ENCODE results near the gene ZDHHC4. TPM values are rescaled to one million over a fixed set of nuclear protein-coding genes. Genes with fewer than 3 reads are reported as not detected.

The ZDHHC4 gene
- total RNA-seq, 4 donors from 2014 or later = 9.4 to 29.4 (median 23.0) TPM

GRCh38 chr7:6608794-6609193 is 31.5 kb downstream of the ZDHHC4 start:
- 91 to 92% methylated on average over 11 to 12 of the region's 12 CpGs for WGBS, 2 donors
- intact Hi-C loops (cut with DNase I) = no loop called here
- no peak for DNase-seq
- no peaks in the 10 kb centered on the region for H3K4me1 ChIP-seq
- no peak overlapping the region for H3K27ac ChIP-seq
- H3K27me3 ChIP-seq = peaks cover 0 to 5% (median 0%) of the 10 kb centered on the region in 4 donors
- no peak for TF ChIP-seq CTCF (IDR thresholded peaks at IDR 0.05)
- no peak for TF ChIP-seq POLR2A (IDR thresholded peaks at IDR 0.05)
- H3K9me3 ChIP-seq = no peaks in the 10 kb centered on the region
- H3K36me3 ChIP-seq = peaks cover 4 to 54% (median 18%) of the 10 kb centered on the region in 3 donors
- H3K4me3 ChIP-seq = no peak overlapping the region

- intact Hi-C loops (cut with DNase I) = no loop called here
- DNase-seq = no peak
- 60 to 65% methylated on average over 7 of the region's 7 CpGs for WGBS, 2 donors
- no peak for TF ChIP-seq CTCF (IDR thresholded peaks at IDR 0.05)
- TF ChIP-seq POLR2A (IDR thresholded peaks at IDR 0.05) = no peak
- peaks cover 0 to 29% (median 0%) of the 10 kb centered on the region in 4 donors for H3K27me3 ChIP-seq
- no peaks in the 10 kb centered on the region for H3K9me3 ChIP-seq
- H3K36me3 ChIP-seq = peaks cover 1 to 14% (median 5%) of the 10 kb centered on the region in 3 donors
- no peak overlapping the region for H3K4me3 ChIP-seq
- peaks cover 0 to 22% (median 8%) of the 10 kb centered on the region in 3 donors for H3K4me1 ChIP-seq
- no peak overlapping the region for H3K27ac ChIP-seq
Measured at GRCh38 chr7:6612819-6613218, 35.6 kb downstream of the ZDHHC4 start.

DNA sequence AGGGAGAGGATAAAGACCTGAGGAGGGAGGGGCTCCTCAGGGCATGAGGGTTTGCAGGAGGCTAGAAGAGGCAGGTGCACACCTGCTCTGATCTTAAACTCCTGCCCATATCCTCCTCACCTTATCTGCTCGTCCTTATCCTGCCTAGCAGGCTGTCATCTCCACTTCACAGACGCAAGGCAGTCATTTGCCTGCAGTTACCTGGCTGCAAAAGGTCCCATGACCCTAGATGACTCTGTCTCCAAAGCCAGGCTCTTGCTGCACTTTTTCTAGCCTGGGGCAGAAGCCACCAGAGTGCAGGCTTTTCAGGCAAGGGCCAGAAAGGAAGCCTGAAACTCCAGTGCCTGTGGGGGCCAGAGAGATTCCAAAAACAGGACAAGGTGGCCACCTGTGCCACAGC is 36.5 kb downstream of the ZDHHC4 start:
- TF ChIP-seq CTCF (IDR thresholded peaks at IDR 0.05) (no peak), POLR2A (IDR thresholded peaks at IDR 0.05) (no peak)
- WGBS, 2 donors = 28 to 36% methylated on average over 2 of the region's 2 CpGs
- Histone ChIP-seq H3K36me3 (peaks cover 0 to 5% (median 0%) of the 10 kb centered on the region in 3 donors), H3K27me3 (peaks cover 0 to 29% (median 0%) of the 10 kb centered on the region in 4 donors), H3K27ac (no peak overlapping the region), H3K4me3 (no peak overlapping the region), H3K4me1 (peaks cover 0 to 22% (median 8%) of the 10 kb centered on the region in 3 donors), H3K9me3 (no peaks in the 10 kb centered on the region)
- intact Hi-C loops (cut with DNase I) = no loop called here
- no peak for DNase-seq

DNA sequence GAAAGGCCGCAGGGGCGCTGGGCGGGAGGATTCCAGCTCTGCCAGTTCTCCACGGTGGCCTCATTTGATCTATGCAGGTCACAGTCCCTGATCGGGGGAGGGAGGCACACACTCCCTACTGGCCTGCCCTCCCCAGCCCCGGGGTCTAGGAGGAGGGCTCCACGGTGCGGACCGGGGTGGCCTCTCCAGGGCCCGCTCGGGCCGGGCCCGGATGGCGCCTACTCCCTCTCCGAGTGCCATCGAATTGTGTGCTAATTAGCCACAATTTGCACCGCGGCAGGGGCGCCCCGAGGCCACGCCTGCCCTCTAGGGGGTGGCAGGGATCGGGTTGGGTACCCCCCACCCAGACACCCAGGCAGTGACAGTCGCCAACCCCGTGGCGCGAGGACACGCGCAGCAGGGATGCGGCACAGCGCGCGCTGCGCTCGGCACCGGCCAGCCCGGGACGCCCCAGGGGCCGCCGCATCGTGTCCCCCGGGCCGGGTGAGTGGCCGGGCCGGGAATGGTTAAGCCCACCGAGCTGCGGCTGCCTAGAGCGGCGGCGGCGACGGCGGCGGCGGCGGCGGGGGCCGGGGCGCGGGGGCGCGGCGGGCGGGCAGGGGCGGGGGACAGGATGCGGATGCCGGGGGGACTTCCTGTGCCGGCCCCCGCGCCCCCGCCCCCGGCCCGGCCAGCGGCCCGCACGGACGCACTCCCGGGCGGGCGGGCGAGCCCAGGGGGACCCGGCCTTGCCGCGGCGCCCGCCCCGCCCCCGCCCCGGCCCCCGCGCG is 37.9 kb downstream of the ZDHHC4 start, which contains the start of gene ZNF853:
Gene ZNF853, plus strand, starts transcription at position 658 of the 770 bp plus-strand sequence. CDS start 565 bp downstream, outside the sequence.
- 26 to 28% methylated on average over 4 to 8 of the region's 91 CpGs for WGBS, 2 donors
- intact Hi-C loops (cut with DNase I) = no loop called here
- Histone ChIP-seq H3K4me3 (peak within 1 kb of the TSS; percentile 43 to 83 (median 62)), H3K27me3 (peaks cover 0 to 29% (median 0%) of the 10 kb centered on the region in 4 donors), H3K9me3 (no peaks in the 10 kb centered on the region), H3K4me1 (peaks cover 0 to 22% (median 8%) of the 10 kb centered on the region in 3 donors), H3K27ac (peak within 1 kb of the TSS in 2 of 4 donors; percentile 42 to 55), H3K36me3 (no peaks in the 10 kb centered on the region)
- no peak for DNase-seq
- no peak for TF ChIP-seq CTCF (IDR thresholded peaks at IDR 0.05)
- no peak for TF ChIP-seq POLR2A (IDR thresholded peaks at IDR 0.05)
